UCSD-AML1 (cell line): ENCODE results near the gene KCTD1.

Source experiments
- DNase-seq: peaks from one replicate; lab custom pipeline; 2025; ENCODE audit not compliant: unreplicated experiment; lab: John Stamatoyannopoulos, UW

KCTD1 gene

GRCh38 chr18:26524504-26525351 is 23.6 kb downstream of the KCTD1 start:
- no peak for DNase-seq

- no peak for DNase-seq
Observed at GRCh38 chr18:26524002-26524401, 24.4 kb downstream of the KCTD1 start.

DNA sequence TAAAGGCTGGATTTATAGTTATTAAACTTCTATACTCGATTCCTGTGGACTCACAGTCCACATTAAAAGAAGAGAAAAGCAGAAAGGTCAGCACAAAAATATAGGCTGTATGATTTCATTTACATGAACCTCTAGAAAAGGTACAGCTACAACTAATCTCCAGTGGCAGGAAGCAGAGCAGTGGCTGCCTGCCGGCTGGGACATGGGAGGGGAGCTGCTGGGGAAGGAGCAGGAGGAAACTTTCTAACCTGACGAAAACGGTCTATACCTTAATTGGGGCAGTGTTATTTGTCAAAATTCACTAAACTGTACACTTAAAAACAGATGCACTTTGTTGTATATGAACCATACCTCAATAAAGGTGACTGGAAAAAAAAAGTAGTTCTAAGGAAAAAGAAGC is 26.7 kb downstream of the KCTD1 start:
- no peak for DNase-seq

DNA sequence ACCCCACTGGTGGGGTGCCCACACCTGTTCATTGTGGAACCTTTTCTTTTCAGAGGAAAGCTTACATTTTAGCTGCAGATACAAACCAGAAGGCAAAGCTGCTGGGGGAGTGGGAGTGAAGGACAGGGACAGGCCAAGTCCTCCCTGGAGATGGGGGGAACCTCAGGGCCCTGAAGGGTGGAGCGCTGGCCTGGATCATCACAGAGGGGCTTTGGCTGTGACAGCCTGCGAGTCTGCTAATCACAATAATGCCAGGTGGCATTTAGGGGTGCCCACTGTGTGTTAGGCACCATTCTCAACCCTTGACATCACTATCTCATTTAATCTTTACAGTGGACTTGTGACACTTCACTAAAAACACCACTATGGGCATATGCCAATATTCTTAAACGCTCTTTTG is 27.4 kb downstream of the KCTD1 start:
- no peak for DNase-seq

- DNase-seq, result no peak
Observed at GRCh38 chr18:26519114-26519513, 29.2 kb downstream of the KCTD1 start.

GRCh38 chr18:26516964-26517363 is 31.4 kb downstream of the KCTD1 start:
- DNase-seq, result no peak

DNA sequence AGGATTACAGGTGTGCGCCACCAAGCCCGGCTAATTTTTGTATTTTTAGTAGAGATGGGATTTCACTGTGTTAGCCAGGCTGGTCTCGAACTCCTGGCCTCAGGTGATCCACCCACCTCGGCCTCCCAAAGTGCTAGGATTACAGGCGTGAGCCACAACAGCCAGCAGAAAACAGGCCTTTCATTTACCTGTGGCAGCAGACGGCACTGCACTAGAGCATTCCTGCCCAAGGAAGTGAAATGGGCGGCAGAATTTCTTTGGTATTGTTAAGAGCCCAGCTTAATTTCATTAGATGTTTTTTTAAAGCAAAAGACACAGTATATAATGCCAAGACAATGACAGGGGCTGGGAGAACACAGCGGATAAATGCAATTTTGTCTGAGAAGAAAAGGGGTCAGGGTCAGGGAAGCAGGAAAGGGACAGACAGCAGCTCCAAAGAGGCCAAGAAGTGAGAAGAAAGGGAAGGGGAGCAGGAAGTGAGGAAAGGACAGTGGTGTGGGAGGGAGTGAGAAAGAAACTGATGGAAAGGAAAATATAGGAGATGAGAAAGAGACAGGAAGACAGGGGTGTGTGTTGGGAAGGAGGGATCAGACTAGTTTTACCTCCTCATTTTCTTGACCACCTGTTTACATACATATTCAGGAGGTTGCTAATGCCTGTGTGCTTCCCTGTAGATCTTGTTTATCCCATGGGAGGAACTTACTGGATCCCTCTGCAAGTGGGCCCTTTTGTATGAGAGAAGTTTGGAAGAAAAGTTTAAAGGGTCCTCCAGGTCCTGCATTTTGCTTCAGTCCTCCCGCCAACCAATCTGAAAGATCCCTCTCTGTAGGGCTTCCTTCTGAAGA is 32.5 kb downstream of the KCTD1 start:
- no peak for DNase-seq

DNA sequence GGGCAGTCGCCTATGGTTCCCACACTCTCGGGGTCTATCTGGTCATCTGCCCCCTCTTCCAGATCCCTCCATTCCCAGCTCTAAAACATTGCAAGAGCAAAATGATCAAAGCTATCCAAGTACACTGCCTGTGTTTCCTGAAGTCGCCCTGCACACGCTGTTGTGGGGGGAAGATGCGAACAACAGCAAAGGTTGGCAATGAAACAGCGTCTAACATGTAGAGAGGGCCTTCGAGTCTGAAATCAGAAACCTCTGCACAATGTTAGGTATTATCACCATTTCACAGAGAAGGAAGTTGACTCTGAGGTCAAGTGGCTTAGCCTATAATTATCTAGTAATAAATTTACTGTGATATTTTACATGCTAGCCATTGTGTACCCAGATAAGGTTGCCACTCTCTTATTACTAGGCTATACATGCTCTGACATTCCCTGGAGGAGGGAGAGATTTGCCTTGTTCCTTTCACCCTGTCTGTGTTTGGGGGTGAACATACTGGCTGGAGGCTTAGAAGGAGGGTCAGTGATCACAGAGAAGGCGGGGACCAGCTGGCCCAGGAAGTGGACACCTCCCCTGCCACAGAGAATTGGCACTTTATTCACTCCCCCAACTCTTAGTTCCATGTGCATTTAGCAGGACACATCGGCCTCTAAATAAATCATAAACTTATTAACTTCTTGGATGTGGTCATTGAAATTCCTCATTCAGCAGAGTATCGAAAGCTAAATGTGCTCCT is 36.8 kb downstream of the KCTD1 start:
- DNase-seq, result no peak

DNA sequence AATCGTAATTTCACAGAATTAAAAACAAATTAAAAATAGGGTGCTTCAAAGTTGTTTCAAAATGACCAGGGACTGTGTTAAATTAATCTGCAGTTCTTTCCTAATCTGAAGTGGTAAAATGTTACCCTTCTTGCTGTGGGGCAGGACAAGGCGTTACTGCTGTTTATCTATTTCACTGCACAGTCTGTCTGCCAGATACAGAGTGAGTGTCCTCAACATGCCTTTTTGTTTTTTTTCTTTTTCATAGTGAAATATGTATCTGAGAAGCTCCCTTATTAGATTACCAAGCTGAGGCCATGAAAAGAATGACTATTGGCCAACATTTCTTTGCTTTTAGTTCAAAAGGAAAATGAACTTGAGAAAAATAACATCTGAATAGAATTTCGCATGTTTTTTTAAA is 38.0 kb downstream of the KCTD1 start:
- DNase-seq, result no peak

DNA sequence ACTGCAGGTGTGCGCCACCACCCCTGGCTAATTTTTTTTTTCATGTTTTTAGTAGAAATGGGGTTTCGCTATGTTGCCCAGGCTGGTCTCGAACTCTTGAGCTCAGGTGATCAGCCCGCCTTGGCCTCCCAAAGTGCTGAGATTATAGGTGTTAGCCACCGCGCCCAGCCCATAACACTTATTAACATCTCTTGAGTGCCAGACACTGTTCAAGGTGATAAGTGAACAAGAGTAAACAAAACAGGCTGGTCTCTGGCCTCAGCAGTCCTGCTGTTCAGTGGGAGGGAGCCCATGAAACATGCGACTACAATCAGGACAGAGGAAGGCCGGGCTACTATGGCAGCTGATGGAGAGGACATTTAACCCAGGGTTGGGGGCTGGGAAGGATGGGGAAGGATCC is 42.3 kb downstream of the KCTD1 start:
- DNase-seq, result no peak

DNA sequence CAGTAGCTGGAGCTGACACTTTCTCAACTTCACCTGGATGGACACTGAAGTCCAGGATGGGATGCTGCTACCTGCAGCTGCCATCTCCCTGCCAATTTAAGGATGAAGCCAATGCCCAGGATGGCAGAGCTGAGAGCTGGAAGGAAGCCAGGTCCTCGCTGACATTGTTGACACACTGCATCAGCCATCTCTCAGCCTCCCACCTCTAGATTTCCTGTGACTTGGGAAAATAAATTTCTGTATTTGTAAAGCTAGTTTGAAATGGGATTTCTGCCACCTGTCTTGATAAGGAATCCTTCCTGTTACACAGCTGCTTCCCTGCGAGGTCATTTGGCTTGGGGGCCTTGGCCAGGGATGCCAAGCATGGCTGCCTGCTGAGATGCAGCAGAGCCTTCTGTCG is 43.5 kb downstream of the KCTD1 start:
- no peak for DNase-seq

- no peak for DNase-seq
Observed at GRCh38 chr18:26503382-26503781, 45.0 kb downstream of the KCTD1 start.

- DNase-seq, result no peak
Observed at GRCh38 chr18:26502823-26503222, 45.5 kb downstream of the KCTD1 start.

DNA sequence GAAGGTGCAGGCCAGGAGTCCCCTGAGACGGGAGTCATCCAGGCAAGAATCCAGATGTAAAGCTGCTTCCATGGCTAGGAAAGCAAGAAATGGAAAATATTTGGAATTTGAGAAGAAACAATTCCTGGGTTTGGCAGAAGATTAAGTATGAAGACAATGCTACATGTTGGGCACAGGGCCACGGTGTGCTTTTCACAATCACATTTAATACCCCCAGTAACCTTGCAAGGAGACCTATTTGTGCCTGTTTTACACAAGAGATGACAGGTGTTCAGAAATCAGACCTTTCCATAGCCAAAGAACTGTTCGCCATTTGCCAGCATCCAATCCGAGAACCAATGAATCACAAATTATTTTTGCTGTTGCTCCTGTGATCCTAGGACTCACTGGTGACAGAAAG is 50.5 kb downstream of the KCTD1 start:
- DNase-seq, result no peak

DNA sequence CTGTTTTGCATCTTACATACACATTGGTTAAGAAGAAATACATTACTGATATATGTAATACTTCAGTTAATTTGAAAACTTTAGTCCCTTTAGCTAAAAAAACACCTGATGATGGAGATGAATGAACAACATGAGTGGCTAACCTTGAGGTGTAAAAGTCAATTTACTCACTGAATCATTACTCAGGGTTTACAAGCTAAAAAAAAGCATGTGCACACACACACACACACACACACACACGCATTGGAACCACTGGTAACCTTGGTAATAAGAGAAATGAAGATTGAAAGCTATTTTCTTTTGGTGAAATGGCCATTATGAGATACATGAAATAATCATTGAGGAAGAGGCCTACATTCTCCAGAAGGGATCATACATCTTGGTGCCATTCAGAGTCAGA is 51.8 kb downstream of the KCTD1 start:
- DNase-seq, result no peak

- DNase-seq, result no peak
Observed at GRCh38 chr18:26495287-26495686, 53.1 kb downstream of the KCTD1 start.

GRCh38 chr18:26493021-26493420 is 55.3 kb downstream of the KCTD1 start:
- DNase-seq, result no peak

DNA sequence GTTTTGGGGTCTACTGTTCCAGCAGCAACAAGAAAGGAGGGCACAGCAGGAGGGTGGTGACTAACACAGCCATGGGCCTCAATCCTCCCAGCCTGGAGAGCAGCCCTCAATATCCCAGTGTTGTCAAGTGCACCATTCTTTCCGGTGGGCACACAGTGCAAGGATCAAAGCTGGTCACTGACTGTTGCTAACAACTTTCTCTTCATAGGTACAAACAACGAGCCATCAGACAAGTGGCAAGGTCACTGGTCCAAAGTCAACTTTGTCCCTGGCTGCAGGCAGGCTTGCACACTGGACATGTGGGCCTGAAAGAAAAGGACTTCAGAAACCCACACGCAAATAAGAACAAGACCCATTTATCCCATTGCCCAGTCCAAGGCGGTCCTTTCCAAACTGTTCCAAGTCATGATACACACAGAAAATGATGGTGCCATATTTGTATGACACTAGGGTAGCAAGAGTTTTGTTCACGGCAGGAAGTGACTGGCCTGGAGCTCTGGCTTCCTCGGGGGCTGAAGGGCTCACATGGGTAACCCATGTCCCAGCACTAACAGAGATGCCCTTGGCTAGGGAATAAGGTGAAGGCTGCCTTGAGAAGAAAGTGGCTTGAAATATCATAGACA is 57.0 kb downstream of the KCTD1 start:
- no peak for DNase-seq

DNA sequence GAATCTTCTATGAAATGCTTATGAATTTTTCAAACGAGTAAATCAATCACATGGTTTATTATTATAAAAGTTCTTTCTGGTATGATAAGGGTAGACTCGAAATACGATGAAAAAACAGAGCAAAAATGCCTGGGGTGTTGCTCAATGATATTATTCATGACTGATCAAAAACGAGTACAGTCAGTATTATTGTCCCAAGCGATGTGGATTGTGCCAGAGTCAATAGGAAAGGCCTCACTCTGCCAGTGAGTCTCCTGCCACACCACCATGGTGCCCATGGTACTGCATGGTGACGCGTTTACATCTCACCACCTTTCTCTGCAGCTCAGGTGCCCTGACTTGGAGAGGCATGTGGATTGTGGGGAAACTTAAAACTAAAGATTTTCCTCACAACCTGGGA is 58.5 kb downstream of the KCTD1 start:
- no peak for DNase-seq

GRCh38 chr18:26489191-26489590 is 59.2 kb downstream of the KCTD1 start:
- no peak for DNase-seq

- no peak for DNase-seq
Observed at GRCh38 chr18:26488417-26489009, 59.8 kb downstream of the KCTD1 start.
